Bronchial smooth muscle cell (primary cell): ENCODE results near the gene PPEF1. TPM values are rescaled to one million over a fixed set of nuclear protein-coding genes. Genes with fewer than 3 reads are reported as not detected.

Experiments
- total RNA-seq: library from RNA; depleted of rRNA; stranded (reverse); fragments of >200 nt; gene quantifications from 2 replicates; pipeline ENCODE4 v1.2.1, GENCODE V29; 2014

Gene PPEF1, protein sequence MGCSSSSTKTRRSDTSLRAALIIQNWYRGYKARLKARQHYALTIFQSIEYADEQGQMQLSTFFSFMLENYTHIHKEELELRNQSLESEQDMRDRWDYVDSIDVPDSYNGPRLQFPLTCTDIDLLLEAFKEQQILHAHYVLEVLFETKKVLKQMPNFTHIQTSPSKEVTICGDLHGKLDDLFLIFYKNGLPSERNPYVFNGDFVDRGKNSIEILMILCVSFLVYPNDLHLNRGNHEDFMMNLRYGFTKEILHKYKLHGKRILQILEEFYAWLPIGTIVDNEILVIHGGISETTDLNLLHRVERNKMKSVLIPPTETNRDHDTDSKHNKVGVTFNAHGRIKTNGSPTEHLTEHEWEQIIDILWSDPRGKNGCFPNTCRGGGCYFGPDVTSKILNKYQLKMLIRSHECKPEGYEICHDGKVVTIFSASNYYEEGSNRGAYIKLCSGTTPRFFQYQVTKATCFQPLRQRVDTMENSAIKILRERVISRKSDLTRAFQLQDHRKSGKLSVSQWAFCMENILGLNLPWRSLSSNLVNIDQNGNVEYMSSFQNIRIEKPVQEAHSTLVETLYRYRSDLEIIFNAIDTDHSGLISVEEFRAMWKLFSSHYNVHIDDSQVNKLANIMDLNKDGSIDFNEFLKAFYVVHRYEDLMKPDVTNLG
- total RNA-seq = 0.09 TPM in 1 of 2 replicates, not detected in the other

DNA sequence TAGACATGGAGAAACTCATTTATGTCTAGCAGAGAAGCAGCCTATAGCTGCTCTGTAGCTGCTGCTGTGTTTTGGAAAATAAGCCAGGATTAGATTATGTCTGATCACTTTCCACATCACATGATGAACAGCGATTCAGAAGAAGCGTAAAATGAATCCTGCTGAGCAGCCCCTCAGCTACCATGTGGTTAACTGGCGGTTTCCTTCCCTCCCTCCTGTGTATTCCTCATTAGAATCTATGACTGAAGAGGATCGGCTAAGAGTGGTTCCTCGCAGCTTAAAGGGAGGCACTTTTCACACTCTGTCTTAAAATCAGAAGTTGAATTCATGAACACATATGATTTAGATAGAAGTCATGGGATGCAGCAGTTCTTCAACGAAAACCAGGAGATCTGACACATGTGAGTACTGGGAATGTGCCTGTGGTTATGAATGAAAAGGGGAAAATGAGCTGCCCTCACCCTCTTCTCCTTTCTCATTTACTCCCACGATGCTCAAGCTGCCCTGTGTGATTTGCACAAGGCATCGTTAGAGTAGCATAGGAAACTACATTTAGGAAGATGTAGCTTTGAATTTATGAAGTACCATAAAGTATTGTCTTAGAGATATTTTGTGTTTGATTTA, at the start of gene PPEF1:
Gene PPEF1, plus strand, starts transcription at position 220 of the 624 bp plus-strand sequence. Its CDS starts 136 bp downstream, at position 356.

DNA sequence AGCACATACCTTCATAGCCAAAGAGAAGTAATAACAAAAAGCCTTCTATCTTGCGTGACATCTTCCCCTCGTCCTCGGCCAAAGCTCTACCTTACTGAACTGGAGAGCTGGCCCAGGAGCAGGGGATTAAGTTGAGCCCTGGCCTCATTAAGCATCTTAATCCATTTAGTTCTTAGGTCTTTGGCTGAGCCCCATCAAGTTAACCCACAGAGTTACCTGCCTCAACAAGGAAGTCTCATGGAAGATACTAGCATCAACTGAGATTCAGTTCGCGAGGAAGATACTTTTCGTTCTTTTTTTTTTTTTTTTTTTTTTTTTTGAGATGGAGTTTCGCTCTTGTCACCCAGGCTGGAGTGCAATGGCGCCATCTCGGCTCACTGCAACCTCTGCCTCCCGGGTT, 35.4 kb upstream of the PPEF1 start, which contains the start of gene RS1:
Gene RS1, minus strand, starts transcription at position 101 of the 400 bp plus-strand sequence. Its CDS starts 40 bp downstream, at position 61.

Other genes starting within 250 kb of the PPEF1 start
- gene RS1, start 35.5 kb upstream of the PPEF1 start, total RNA-seq = not detected in 2 replicates